ENCODE data around the gene TUT7. TPM values are rescaled to one million over a fixed set of nuclear protein-coding genes. Genes with fewer than 3 reads are reported as not detected.

TUT7 gene
- total RNA-seq, 1 donor from 2014 or later: 26.4 TPM

- no peak for DNase-seq (ENCODE audit: low read depth)
- H3K4me3 ChIP-seq (ENCODE audit: low read depth, low read length): no peak overlapping the region
- no peak for TF ChIP-seq CTCF (IDR thresholded peaks at IDR 0.05; ENCODE audit: insufficient read depth, low read length, poor library complexity, severe bottlenecking)
- H3K27me3 ChIP-seq (ENCODE audit: control insufficient read depth, insufficient read depth, low read length): no peaks in the 10 kb centered on the region
- peaks cover 3% of the 10 kb centered on the region for H3K36me3 ChIP-seq (ENCODE audit: control insufficient read depth, insufficient read depth, low read length)
Measured at GRCh38 chr9:86330186-86330585, 24.0 kb downstream of the TUT7 start.

- no peak for DNase-seq (ENCODE audit: low read depth)
- peaks cover 2% of the 10 kb centered on the region for H3K36me3 ChIP-seq (ENCODE audit: control insufficient read depth, insufficient read depth, low read length)
Measured at GRCh38 chr9:86329649-86330048, 24.6 kb downstream of the TUT7 start.

GRCh38 chr9:86328156-86328555 is 26.1 kb downstream of the TUT7 start:
- Histone ChIP-seq H3K36me3 (ENCODE audit: control insufficient read depth, insufficient read depth, low read length) (peaks cover 1% of the 10 kb centered on the region), H3K4me3 (ENCODE audit: low read depth, low read length) (no peak overlapping the region), H3K27me3 (ENCODE audit: control insufficient read depth, insufficient read depth, low read length) (no peaks in the 10 kb centered on the region)
- no peak for DNase-seq (ENCODE audit: low read depth)
- no peak for TF ChIP-seq CTCF (IDR thresholded peaks at IDR 0.05; ENCODE audit: insufficient read depth, low read length, poor library complexity, severe bottlenecking)

More at GRCh38 chr9:86329649-86330048, 24.6 kb downstream of the TUT7 start:
- no peak for TF ChIP-seq CTCF (IDR thresholded peaks at IDR 0.05; ENCODE audit: insufficient read depth, low read length, poor library complexity, severe bottlenecking)
- Histone ChIP-seq H3K27me3 (ENCODE audit: control insufficient read depth, insufficient read depth, low read length) (no peaks in the 10 kb centered on the region), H3K4me3 (ENCODE audit: low read depth, low read length) (no peak overlapping the region)

- no peak for DNase-seq (ENCODE audit: low read depth)
- peaks cover 3% of the 10 kb centered on the region for H3K36me3 ChIP-seq (ENCODE audit: control insufficient read depth, insufficient read depth, low read length)
- no peak overlapping the region for H3K4me3 ChIP-seq (ENCODE audit: low read depth, low read length)
- no peak for TF ChIP-seq CTCF (IDR thresholded peaks at IDR 0.05; ENCODE audit: insufficient read depth, low read length, poor library complexity, severe bottlenecking)
- no peaks in the 10 kb centered on the region for H3K27me3 ChIP-seq (ENCODE audit: control insufficient read depth, insufficient read depth, low read length)
Measured at GRCh38 chr9:86326536-86326935, 27.7 kb downstream of the TUT7 start.

GRCh38 chr9:86324901-86325300 is 29.3 kb downstream of the TUT7 start:
- TF ChIP-seq CTCF (IDR thresholded peaks at IDR 0.05; ENCODE audit: insufficient read depth, low read length, poor library complexity, severe bottlenecking): no peak
- no peak for DNase-seq (ENCODE audit: low read depth)
- H3K27me3 ChIP-seq (ENCODE audit: control insufficient read depth, insufficient read depth, low read length): no peaks in the 10 kb centered on the region
- peaks cover 3% of the 10 kb centered on the region for H3K36me3 ChIP-seq (ENCODE audit: control insufficient read depth, insufficient read depth, low read length)
- no peak overlapping the region for H3K4me3 ChIP-seq (ENCODE audit: low read depth, low read length)

GRCh38 chr9:86324308-86324707 is 29.9 kb downstream of the TUT7 start:
- no peaks in the 10 kb centered on the region for H3K27me3 ChIP-seq (ENCODE audit: control insufficient read depth, insufficient read depth, low read length)
- DNase-seq (ENCODE audit: low read depth): no peak
- H3K36me3 ChIP-seq (ENCODE audit: control insufficient read depth, insufficient read depth, low read length): peaks cover 3% of the 10 kb centered on the region
- no peak overlapping the region for H3K4me3 ChIP-seq (ENCODE audit: low read depth, low read length)
- no peak for TF ChIP-seq CTCF (IDR thresholded peaks at IDR 0.05; ENCODE audit: insufficient read depth, low read length, poor library complexity, severe bottlenecking)

All from kidney epithelial cell (primary cell).